Jurkat, Clone E6-1 (cell line): ENCODE data around the gene CEP112.

Source experiments
- DNase-seq: peaks from one replicate; pipeline ENCODE4 v3.0.0-alpha.2; 2011; ENCODE audit warnings: low read depth, low spot score
- H3K4me3 ChIP-seq: 2 replicates; pipeline ENCODE4 v1.5.1; 2011; ENCODE audit warnings: mild to moderate bottlenecking, low read length, control low read depth, moderate library complexity

CEP112 gene

GRCh38 chr17:65959630-65960029, 232.3 kb downstream of the CEP112 start:
- no peak for DNase-seq
- H3K4me3 ChIP-seq, result no peak overlapping the region

- no peak for DNase-seq
- no peak overlapping the region for H3K4me3 ChIP-seq
Observed at GRCh38 chr17:65956814-65957213, 235.1 kb downstream of the CEP112 start.

DNA sequence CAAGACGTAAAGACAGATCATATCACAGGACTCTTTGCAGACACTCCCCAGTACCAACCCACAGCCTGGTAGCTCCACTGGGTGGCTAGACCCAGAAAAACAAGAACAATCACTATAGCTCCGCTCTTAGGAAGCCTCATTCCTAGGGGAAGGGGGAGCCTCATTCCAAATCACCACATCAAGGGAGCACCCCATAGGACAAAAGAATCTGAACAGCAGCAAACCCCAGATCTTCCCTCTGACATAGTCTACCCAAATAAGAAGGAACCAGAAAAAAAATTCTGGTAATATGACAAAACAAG, 237.8 kb downstream of the CEP112 start:
- H3K4me3 ChIP-seq, result no peak overlapping the region
- no peak for DNase-seq

DNA sequence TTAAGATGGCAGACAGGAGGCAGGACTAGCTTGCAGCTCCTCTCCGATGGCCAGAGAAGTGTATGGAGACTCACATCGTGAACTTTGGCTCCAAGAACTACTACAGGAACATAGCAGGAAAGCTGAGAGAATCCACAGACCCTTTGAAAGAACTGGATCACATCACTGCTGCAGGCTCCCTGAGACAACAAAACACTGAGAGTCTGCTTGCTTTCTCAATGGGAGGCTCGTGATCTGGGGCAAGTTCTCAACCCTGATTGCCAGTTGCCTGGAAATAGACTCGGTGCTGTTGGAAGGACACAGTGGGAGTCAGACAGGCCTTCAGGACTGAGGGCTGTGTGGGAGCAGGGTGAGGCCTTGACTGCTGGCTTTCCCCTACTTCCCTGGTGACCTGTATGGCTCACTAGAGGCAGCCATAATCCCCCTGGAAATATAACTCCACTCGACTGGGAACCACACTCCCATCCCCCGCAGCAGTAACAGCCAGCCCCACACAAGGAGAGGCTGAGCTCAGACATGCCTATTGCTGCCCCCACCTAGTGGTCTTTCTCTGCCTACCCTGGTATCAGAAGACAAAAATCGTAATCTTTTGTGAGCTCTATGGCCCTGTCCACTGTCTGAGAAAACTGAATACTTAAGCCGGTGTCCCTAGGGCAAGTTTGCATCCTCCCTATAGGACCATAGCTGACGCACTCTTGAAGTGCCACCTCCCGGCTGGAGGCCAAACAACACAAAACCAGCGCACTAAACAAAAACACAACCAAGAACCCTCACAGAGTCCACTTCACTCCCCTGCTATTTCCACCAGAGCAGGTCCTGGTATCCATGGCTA, 238.4 kb downstream of the CEP112 start:
- DNase-seq, result no peak
- H3K4me3 ChIP-seq, result no peak overlapping the region

GRCh38 chr17:65952586-65952985, 239.3 kb downstream of the CEP112 start:
- no peak overlapping the region for H3K4me3 ChIP-seq

DNA sequence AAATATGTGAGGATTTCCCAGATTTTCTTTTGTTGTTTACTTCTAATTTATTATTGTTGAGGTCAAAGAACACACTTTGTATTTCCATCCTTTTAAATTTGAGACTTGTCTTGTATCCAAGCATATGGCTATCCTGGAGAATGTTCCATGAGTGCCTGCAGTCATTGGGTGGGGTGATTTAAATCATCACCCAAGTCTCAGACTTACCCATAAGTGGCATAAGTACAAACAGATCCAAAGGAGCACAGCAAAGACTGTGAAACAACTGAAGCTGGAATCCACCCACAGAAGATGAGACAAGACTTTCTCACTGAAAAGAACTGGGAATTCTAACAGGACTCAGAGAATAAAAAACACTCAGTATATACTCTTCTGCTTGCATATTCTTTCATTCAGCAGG, 239.9 kb downstream of the CEP112 start:
- DNase-seq, result no peak
- H3K4me3 ChIP-seq, result no peak overlapping the region

More at GRCh38 chr17:65952586-65952985, 239.3 kb downstream of the CEP112 start:
- DNase-seq, result no peak

GRCh38 chr17:65947831-65948230, 244.1 kb downstream of the CEP112 start:
- no peak overlapping the region for H3K4me3 ChIP-seq
- no peak for DNase-seq

- no peak for DNase-seq
Observed at GRCh38 chr17:65942592-65942991, 249.3 kb downstream of the CEP112 start.

DNA sequence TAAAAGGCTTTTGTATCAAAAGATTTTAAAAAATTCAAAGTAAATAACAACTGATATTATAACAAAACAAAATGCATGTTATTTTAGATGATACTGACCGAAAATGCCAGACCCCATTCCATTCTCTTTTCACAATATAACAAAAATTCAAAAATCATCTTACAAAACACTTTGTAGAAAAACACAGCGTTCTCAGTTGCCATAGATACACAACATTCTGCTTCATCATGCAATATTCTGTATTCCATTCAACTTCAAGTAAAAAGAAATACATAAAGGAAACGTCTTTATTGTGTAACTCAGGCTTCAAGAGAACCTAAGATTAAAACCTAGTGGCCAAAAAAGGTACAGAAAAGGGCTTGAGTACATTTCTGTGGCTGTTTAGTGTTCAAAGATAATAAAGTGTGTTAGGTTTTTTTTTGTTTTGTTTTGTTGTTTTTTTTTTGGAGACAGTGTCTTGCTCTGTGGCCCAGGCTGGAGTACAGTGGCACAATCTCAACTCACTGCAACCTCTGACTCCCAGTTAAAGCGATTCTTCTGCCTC, 250.5 kb downstream of the CEP112 start:
- DNase-seq, result peak; percentile 17
- no peak overlapping the region for H3K4me3 ChIP-seq

More at GRCh38 chr17:65942592-65942991, 249.3 kb downstream of the CEP112 start:
- no peak overlapping the region for H3K4me3 ChIP-seq

GRCh38 chr17:65936013-65936412, 255.9 kb downstream of the CEP112 start:
- DNase-seq, result no peak

GRCh38 chr17:65933290-65933689, 258.6 kb downstream of the CEP112 start:
- no peak for DNase-seq
- no peak overlapping the region for H3K4me3 ChIP-seq

More at GRCh38 chr17:65936013-65936412, 255.9 kb downstream of the CEP112 start:
- no peak overlapping the region for H3K4me3 ChIP-seq

- H3K4me3 ChIP-seq, result no peak overlapping the region
- no peak for DNase-seq
Observed at GRCh38 chr17:65931246-65932149, 260.4 kb downstream of the CEP112 start.

DNA sequence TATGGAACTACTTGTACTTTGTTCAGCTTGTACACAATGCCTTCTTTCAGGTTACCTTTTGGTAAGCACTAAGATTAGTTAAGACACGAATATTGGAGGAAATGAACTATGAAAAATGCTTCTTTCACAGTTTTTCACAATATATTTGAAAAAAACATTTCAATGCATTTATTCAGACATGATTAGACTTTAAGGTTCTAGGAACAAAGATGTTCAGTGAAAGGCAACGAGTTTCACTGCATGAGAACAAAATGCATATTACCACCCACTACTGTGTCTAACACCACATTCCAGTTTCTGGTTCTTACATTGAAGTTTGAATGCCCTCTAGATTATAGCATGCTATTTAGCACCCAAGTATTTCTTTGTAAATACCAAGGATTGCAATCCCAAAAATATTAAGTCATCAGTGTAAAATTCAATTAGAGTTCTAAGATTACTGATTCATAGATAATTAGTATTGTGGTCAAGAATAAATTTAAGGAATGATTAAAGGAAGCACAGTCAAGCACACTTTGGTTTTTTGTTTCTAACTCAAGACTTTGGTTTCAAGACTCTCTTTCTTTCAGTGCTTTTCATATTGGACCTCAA, 261.7 kb downstream of the CEP112 start:
- H3K4me3 ChIP-seq, result no peak overlapping the region
- no peak for DNase-seq

DNA sequence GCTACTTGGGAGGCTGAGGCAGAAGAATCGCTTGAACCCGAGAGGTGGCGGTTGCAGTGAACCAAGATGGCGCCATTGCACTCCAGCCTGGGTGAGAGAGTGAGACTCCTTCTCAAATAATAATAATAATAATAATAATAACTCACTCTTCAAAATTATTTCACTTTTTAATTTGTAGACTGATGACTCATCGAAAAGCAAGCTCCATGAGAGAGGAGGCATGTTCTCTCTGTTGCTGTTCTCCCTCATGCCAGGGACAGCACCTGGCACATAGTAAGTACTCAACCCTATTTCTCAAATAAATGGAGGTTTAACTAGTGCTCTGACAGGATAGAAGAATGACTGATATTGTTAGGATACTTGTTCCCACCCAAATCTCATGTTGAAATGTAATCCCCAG, 265.3 kb downstream of the CEP112 start:
- no peak overlapping the region for H3K4me3 ChIP-seq
- no peak for DNase-seq

- no peak overlapping the region for H3K4me3 ChIP-seq
- no peak for DNase-seq
Observed at GRCh38 chr17:65925606-65926307, 266.2 kb downstream of the CEP112 start.

- no peak for DNase-seq
- no peak overlapping the region for H3K4me3 ChIP-seq
Observed at GRCh38 chr17:65920996-65921395, 270.9 kb downstream of the CEP112 start.

DNA sequence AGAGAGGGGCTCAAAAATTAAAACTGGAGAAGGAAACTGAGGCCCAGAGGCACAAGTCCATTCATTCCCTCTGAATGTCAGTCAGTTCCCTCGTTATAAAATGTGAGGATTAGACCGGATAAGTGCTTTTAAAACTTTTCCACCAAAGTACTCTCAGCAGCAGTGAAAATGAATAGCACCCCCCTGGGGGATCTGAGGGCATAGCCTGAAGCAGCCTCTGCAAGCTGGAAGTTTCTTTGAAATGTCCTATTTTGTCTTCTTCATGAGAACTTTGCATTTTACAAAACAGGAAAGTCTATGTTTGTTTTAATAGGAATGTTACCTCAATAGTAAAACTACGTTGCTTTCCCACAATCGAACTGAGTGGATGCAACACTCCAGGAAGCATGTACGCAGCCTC, 273.0 kb downstream of the CEP112 start:
- no peak overlapping the region for H3K4me3 ChIP-seq
- DNase-seq, result no peak

GRCh38 chr17:65918500-65918899, 273.4 kb downstream of the CEP112 start:
- H3K4me3 ChIP-seq, result no peak overlapping the region

GRCh38 chr17:65917560-65917959, 274.4 kb downstream of the CEP112 start:
- DNase-seq, result no peak
- no peak overlapping the region for H3K4me3 ChIP-seq

More at GRCh38 chr17:65918500-65918899, 273.4 kb downstream of the CEP112 start:
- no peak for DNase-seq
